NCI-H774 (cell line): Measurements from ENCODE around the gene KIF14.
"Not testable (repeated sequence)": the region's sequence is repeated elsewhere in the genome, so short reads cannot be mapped to it uniquely, and the experiment has no call there.

ENCODE experiments used
- DNase-seq: peaks from one replicate; lab custom pipeline; 2025; lab: John Stamatoyannopoulos, UW

The KIF14 gene

DNA sequence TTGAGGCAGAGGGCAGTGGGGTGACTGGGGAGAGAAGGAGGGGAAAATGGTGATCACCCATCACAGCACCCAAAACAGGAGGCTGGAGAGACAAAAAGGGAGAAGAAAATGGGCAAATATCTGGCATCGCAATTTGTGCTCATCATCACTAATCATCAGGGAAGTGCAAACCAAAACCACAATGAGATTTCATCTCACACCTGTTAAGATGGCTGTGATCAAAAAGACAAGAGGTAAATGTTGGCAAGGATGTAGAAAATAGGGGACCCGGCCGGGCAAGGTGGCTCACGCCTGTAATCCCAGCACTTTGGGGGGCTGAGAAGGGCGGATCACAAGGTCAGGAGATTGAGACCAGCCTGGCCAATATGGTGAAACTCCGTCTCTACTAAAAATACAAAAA, 74.0 kb downstream of the KIF14 start:
- DNase-seq: no peak

GRCh38 chr1:200542162-200542561, 78.4 kb downstream of the KIF14 start:
- DNase-seq: no peak

GRCh38 chr1:200540281-200540680, 80.3 kb downstream of the KIF14 start:
- no peak for DNase-seq

DNA sequence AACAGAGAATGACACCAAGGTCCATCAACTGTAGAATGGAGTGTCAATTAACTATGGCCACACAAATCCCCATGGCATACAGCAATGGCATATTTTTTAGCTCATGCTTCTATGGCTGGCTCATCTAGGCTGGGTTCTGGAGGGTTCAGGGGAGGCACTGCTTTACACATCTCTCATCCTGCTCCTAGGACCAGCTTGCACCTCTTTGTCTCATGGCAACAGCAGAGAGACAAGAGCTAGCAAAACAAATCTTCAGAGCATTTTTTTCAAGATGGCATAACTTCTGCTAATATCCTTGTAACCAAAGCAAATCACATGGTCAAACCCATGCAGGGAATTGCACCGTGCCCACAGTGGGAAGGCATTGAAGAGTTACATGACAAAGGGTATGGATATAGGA, 82.4 kb downstream of the KIF14 start:
- DNase-seq: no peak

DNA sequence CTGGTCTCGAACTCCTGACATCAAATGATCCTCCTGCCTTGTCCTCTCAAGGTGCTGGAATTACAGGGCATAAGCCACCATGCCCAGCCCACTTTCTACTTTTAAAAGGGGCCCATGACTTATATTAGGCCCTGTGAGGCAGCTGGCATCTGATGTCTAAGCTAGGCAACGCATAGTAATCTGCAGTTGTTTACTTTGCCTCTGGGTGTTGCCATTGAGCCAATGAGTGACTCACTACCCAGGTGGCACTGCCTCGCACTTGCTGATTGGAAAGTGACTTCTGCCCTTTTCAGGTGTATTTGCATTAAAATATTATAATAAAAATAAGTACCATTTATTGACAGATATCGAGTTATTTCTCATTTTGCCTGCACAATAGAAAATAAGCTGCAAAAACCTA, 84.9 kb downstream of the KIF14 start:
- DNase-seq: no peak

GRCh38 chr1:200530623-200531261, 89.8 kb downstream of the KIF14 start:
- no peak for DNase-seq

DNA sequence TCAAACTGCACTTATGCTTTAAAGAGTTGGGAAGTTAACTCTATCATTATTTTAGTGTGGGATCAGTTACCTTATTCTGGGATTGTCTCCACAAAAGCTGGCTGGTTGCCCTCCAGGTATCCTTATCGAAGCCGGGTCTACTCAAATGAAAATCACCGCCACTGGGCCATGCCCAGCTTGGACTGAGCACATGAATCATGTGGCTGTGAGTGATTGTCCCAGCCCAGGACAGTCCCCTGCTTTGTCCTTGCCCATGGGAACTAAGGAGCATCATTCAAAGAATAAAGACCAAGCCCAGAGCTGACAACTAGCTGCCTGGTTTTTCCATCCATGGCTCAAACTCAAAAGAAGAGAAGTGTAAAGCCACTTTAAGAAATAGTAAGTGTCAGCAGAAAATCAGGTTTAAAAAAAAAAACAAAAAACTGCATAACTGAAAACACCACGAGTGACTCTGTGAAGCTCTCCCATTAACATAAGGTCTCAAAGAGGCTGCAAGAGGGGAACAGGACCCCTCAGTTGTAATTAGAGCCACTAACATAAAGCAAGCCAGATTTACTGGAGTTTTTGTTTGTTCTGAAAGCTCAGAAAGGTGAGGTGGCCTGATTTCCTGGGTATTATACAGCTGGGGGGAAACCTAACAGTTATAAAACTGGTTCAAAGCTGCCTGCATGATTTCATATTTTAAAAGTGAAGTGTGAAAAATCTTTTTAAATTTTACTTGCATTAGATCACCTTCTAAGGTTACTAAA, 91.5 kb downstream of the KIF14 start:
- no peak for DNase-seq

DNA sequence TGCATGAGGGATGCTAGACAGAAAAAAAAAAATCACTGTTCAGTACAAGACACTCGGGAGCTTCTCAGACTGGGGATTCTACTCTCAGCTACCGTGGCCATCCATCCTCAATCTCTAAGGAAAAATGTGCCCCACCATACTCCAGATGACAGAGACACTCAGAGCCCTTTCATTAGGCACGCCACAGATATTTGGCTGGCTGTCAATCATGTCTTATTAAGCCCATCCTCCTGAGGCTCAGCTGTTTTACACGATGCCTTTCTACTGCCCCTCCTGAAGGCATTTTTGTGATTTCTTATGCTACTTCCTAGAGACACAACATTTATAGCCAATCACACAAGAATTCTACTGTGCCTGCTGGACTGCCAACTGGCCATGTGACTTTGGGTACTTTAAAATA, 92.9 kb downstream of the KIF14 start:
- no peak for DNase-seq

DNA sequence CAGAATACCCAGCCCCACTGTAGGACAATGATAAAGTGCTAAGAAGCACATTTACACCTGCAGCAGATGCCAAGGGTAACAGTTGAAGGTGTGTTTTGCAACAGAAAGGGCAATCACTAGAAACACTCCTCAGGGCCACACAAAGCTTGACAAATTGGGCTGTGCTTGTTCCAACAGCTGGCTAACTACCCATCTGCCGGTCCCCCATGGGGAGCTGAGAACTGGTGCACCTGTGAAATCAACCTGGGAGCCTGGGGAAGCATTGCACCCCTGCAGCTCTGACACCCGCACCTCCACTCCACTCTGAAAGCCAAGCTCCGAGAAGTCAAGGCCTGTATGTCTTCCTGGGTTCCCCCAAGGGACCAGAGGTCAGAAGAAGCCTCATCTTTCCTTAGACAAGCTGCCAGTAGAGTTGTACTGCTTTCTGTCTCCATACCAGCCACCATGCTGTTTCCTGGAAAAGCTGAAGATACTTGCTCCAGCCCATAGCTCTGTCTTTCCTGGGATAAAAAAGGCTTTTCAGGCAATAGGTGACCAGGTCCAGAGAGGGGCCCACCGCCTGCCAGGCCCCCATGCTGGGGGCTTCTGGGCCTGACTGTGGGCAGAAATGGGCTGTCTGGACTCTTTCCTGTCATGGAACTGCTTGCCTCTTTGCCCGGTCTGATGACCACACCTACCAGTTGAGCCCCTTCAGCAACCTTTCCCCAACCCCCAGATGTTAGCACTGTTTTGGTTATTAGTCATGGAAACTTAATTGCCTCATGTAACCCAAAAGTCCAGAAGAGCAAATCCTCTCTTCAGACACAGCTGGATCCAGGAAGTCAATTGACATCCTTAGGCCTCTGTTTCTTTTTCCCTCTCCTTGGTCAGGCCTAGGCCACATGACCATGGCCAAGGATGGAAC, 93.6 kb downstream of the KIF14 start:
- no peak for DNase-seq

- no peak for DNase-seq
Measured at GRCh38 chr1:200525090-200525987, 95.2 kb downstream of the KIF14 start.

DNA sequence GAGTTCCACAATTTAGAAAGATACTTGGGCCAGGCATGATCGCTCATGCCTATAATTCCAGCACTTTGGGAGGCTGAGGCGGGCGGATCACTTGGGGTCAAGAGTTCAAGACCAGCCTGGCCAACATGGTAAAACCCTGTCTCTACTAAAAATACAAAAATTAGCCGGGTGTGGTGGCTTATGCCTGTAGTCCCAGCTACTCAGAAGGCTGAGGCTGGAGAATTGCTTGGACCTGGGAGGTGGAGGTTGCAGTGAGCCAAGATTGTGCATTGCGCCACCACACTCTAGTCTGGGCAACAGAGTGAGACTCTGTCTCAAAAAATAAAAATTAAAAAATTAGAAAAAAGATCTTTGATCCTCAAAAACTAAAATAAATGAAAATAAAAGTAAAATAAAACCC, 96.0 kb downstream of the KIF14 start:
- DNase-seq: not testable (repeated sequence)

- DNase-seq: no peak
Measured at GRCh38 chr1:200524092-200524491, 96.5 kb downstream of the KIF14 start.

DNA sequence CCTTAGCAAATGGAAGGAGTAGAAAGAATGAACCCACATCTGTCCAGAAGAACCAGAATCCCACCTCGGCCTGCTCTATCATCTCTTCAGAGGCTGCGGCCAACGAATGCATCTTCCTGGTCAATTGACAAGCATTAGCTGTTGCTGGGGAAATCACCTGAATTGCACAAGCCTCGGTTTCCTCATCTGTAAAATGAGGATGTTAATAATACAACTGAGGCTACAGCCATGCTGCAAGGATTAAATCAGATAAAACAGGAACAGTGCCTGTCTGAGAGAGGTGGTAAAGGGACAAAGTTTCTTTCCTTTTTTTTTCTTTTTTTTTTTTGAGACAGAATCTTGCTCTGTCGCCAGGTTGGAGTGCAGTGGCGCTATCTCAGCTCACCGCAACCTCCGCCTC, 99.8 kb downstream of the KIF14 start:
- DNase-seq: no peak

GRCh38 chr1:200518524-200518923, 102.0 kb downstream of the KIF14 start:
- no peak for DNase-seq

- no peak for DNase-seq
Measured at GRCh38 chr1:200512191-200512590, 108.4 kb downstream of the KIF14 start.

DNA sequence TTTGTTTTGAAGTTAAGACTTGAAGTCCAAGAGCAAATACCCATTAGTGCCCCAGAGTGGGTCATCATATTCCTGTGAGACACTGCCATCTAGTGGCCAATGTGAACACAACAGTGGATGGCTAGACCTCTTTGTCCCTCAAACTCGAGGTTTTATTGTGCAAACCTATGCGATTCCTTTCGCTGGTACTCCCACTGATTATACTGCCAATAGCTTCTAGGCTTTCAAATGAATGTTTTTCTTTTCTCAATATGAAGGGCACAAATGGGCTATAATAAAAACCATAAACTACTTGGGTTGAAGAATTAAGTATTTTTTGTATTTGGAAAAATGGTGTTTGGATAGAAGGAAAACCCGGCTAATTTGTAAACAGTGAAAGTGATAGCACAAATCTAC, 110.3 kb downstream of the KIF14 start:
- DNase-seq: peak; percentile 88

GRCh38 chr1:200506471-200506870, 114.1 kb downstream of the KIF14 start:
- DNase-seq: no peak

GRCh38 chr1:200505257-200505656, 115.3 kb downstream of the KIF14 start:
- DNase-seq: no peak
